Activated CD4-positive, alpha-beta T cell treated with anti-CD3 and anti-CD28 coated beads, Interleukin-2, Interleukin-6, amounts not matched to agents 100 ng/mL and 50 ng/mL, durations not matched to agents 16 hours and 8 hours (primary cell): Measurements from ENCODE around the gene BHLHA15.

Source experiments
- DNase-seq: peaks from one replicate; pipeline ENCODE4 v3.0.0-alpha.2; 2020

Gene BHLHA15

GRCh38 chr7:98228801-98229200 lies 17.6 kb downstream of the BHLHA15 start:
- no peak for DNase-seq

- no peak for DNase-seq
Measured at GRCh38 chr7:98229441-98229840, 18.2 kb downstream of the BHLHA15 start.

GRCh38 chr7:98229991-98230745 lies 18.9 kb downstream of the BHLHA15 start:
- DNase-seq: no peak

GRCh38 chr7:98230746-98231471 lies 19.7 kb downstream of the BHLHA15 start:
- no peak for DNase-seq

GRCh38 chr7:98231493-98232262 lies 20.4 kb downstream of the BHLHA15 start:
- DNase-seq: no peak

- DNase-seq: no peak
Measured at GRCh38 chr7:98232263-98232585, 21.0 kb downstream of the BHLHA15 start.

GRCh38 chr7:98232799-98233198 lies 21.6 kb downstream of the BHLHA15 start:
- DNase-seq: no peak

- no peak for DNase-seq
Measured at GRCh38 chr7:98233219-98234070, 22.2 kb downstream of the BHLHA15 start.

GRCh38 chr7:98234429-98235147 lies 23.3 kb downstream of the BHLHA15 start:
- DNase-seq: no peak

GRCh38 chr7:98235901-98236300 lies 24.7 kb downstream of the BHLHA15 start:
- DNase-seq: no peak

- DNase-seq: no peak
Measured at GRCh38 chr7:98236355-98237185, 25.3 kb downstream of the BHLHA15 start.

- DNase-seq: no peak
Measured at GRCh38 chr7:98238076-98238475, 26.8 kb downstream of the BHLHA15 start.

- DNase-seq: no peak
Measured at GRCh38 chr7:98238976-98239375, 27.7 kb downstream of the BHLHA15 start.

- DNase-seq: peak; percentile 20
Measured at GRCh38 chr7:98240961-98241673, 29.9 kb downstream of the BHLHA15 start.

- DNase-seq: no peak
Measured at GRCh38 chr7:98241674-98242241, 30.5 kb downstream of the BHLHA15 start.

- no peak for DNase-seq
Measured at GRCh38 chr7:98242342-98242741, 31.1 kb downstream of the BHLHA15 start.

GRCh38 chr7:98242934-98243333 lies 31.7 kb downstream of the BHLHA15 start:
- no peak for DNase-seq

- DNase-seq: no peak
Measured at GRCh38 chr7:98244871-98245270, 33.6 kb downstream of the BHLHA15 start.

- no peak for DNase-seq
Measured at GRCh38 chr7:98248156-98248555, 36.9 kb downstream of the BHLHA15 start.

GRCh38 chr7:98249106-98249505 lies 37.9 kb downstream of the BHLHA15 start:
- DNase-seq: peak; percentile 8
